ENCODE measurements around the gene PGA3.
A peak's percentile ranks its signal among the peaks of the same experiment; 100 is the strongest.
"Not testable (repeated sequence)": the region's sequence is repeated elsewhere in the genome, so short reads cannot be mapped to it uniquely, and the experiment has no call there.

PGA3 gene

GRCh38 chr11:61171907-61172306 is 31.4 kb upstream of the PGA3 start:
- no peak for DNase-seq (ENCODE audit: low read depth in 2 of 2)

- DNase-seq (ENCODE audit: low read depth in 2 of 2), result no peak
Observed at GRCh38 chr11:61172356-61172755, 31.0 kb upstream of the PGA3 start.

DNA sequence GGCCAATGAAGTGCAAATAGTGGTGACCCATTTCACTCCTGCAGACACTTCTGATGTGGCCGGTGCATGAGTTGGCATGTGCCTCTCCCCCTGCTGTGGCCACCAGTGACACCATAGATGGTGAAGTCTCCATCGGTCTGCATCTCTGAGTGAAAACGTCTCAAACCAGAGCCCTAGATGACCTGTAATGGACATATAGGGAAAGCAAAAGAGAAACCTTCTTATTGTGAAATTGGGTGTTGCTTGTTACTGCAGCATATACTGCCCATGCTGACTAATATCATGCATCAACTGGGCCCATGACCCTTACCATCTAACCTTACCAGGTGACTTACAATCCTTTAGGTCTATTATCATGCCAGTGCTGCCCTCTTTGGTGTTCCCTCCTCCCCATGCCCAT is 30.4 kb upstream of the PGA3 start:
- DNase-seq (ENCODE audit: low read depth in 2 of 2), result no peak

- no peak for DNase-seq (ENCODE audit: low read depth in 2 of 2)
Observed at GRCh38 chr11:61173456-61173855, 29.9 kb upstream of the PGA3 start.

GRCh38 chr11:61174273-61174672 is 29.0 kb upstream of the PGA3 start:
- no peak for DNase-seq (ENCODE audit: low read depth in 2 of 2)

DNA sequence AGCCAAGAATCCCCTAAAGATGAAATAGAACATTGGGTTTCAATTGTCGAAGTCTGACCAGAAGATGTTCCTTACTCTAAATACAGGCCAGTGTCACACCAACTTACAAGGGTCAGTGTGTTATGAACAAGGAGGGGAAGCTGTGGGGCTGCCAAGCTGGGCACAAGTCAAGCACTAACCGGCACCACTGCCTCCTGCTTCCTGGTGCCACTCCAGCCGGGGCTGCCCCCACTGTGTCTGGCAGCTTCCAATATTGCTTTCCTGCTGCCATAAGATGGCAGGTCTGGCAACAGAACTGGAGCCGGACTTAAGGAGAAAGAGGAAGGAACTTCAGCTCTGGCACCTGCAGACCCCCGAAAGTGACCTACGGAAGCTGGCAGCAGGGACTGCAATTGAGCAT is 28.4 kb upstream of the PGA3 start:
- no peak for DNase-seq (ENCODE audit: low read depth in 2 of 2)

- DNase-seq (ENCODE audit: low read depth in 2 of 2), result no peak
Observed at GRCh38 chr11:61176446-61176845, 26.9 kb upstream of the PGA3 start.

GRCh38 chr11:61180205-61180604 is 23.1 kb upstream of the PGA3 start:
- DNase-seq (ENCODE audit: low read depth in 2 of 2), result not testable (repeated sequence)

GRCh38 chr11:61181489-61181888 is 21.8 kb upstream of the PGA3 start:
- no peak for DNase-seq (ENCODE audit: low read depth in 2 of 2)

DNA sequence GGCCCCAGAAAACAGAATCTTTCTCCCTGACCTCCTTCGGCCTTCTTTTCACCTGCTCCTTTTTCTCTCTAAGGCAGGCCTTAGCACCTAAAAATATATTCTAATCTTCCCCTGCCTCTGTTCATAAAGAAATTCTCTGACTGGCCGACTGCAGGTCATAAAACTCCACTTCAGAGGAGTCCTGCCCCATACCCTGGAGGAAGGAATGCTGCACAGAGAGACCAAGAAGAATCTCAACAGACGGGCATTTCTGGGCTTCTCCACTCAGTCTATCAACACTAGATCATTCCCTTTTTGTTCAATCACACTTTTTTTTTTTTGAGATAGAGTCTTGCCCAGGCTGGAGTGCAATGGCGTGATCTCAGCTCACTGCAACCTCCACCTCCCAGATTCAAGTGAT is 19.7 kb upstream of the PGA3 start:
- DNase-seq (ENCODE audit: low read depth in 2 of 2), result no peak

DNA sequence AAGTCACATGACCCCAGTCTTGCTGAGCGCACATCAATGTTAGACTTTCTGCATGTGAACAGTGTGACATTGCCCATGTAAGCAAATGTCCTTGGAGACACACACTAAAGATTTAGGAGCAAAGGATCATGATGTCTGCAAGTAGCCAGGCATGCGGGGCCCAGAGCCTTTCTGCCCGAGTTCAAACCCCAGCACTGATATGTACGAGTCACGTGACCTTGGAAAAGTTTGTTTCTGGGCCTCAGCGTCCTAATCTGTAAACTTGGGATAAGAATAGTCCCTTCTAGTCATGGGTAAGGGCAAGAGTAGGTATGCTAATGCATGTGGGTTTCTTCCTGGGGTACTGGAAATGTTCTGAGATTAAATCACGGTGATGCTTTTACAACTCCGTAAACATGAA is 16.8 kb upstream of the PGA3 start:
- no peak for DNase-seq (ENCODE audit: low read depth in 2 of 2)

GRCh38 chr11:61187505-61188130 is 15.7 kb upstream of the PGA3 start:
- peak; percentile 54 to 71 for DNase-seq (ENCODE audit: low read depth in 2 of 2)

DNA sequence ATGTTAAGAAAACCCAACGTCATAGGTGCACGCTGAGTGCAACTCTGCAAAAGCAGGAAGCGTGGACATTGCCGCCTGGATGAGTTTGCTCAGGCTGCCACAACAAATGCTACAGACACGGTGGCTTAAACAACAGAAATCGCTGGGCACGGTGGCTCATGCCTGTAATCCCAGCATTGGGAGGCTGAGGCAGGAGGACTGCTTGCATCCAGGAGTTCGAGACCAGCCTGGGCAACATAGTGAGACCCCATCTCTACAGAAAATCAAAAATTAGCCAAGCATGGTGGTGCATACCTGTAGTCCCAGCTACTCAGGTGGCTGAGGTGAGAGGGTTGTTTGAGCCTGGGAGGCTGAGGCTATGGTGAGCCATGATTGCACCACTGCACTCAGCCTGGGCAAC is 13.4 kb upstream of the PGA3 start:
- DNase-seq (ENCODE audit: low read depth in 2 of 2), result no peak

DNA sequence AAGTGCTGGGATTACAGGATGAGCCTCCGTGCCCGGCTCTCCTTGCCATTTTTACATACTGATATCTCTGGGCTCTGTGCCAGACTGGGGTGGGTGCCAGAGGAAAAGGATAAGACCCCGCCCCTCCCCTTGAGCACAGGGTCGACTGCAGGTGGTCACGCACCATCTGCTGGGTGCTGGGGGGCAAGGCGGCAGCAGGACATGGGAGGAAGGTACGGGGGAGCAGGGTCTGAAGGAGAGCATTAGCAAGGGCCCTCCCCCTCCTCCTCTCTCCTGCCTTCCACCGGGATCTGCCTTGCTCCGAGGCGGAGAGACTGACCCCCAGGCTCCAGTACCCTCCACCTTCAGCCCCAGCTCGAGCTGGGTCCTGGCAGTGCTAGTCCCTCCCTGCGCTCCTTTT is 9.7 kb upstream of the PGA3 start:
- no peak for DNase-seq (ENCODE audit: low read depth in 2 of 2)

DNA sequence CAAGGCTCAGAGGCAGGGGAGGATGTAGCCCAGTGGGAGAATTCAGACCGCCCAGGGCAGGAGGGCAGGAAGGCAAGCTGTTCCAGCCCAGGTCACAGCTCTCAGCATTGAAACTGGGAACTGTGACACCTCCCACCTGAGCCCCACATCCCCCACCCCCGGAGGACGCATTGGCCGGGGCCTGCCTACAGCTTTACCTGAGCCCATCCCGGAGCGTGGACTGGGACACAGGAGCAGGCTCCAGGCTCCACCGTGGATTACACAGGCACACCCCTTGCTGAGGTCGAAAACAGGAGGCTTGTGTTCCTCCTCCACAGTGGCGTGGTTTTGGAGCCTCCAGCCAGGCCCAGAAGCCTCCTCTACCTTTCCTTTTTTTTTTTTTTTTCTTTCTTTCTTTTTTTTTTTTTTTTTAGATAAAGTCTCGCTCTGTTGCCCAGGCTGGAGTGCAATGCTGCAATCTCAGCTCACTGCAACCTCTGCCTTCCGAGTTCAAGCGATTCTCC is 9.1 kb upstream of the PGA3 start:
- no peak for DNase-seq (ENCODE audit: low read depth in 2 of 2)

GRCh38 chr11:61194981-61195695 is 8.2 kb upstream of the PGA3 start:
- no peak for DNase-seq (ENCODE audit: low read depth in 2 of 2)

DNA sequence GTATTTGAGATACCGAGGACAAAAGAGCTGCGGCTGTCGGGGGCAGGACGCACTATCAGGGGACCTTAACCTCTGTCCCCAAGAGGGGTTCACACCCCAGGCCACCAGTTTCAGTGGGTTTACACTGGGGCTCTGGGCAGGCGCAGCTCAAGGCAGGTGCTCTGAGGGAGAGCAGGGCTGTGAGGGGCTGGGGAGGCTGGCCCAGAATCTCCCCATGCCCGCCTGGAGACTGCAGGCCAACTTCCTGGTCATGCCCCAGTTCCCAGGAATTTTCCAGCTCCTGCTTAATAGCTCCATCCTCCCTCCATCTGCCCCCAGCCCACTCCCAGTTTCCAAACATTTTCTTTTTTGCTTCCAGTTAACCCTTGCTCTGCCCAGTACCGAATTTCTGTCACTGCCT is 7.6 kb upstream of the PGA3 start:
- no peak for DNase-seq (ENCODE audit: low read depth in 2 of 2)

GRCh38 chr11:61198361-61198760 is 5.0 kb upstream of the PGA3 start:
- DNase-seq (ENCODE audit: low read depth in 2 of 2), result no peak

DNA sequence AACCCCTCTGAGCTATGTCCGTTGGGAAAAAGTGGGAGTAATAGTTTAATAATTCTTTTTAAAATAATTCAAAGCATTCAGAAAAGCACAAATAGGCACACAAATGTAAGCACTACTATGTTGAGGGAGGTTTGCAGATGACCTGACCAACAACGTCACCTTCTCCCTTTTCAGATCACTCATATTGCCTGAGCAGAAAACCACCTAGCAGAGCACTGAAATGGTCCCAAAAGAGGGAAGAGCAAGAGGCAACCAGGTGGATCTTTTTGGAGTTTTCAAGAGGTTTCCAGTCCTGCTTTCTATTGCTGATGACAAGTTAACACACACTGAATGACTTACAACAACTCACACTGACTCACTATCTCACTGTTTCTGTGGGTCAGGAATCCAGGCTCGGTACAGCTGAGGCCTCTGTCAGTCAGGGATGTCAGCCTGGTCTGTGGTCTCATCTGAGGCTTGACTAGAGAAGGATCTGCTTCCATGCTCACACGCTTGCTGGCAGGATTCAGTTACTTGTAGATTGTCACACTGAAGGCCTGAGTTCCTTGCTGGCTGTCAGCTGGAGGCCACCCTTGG is 4.3 kb upstream of the PGA3 start:
- DNase-seq (ENCODE audit: low read depth in 2 of 2), result no peak

GRCh38 chr11:61201476-61201875 is 1.8 kb upstream of the PGA3 start:
- DNase-seq (ENCODE audit: low read depth in 2 of 2), result no peak

- DNase-seq (ENCODE audit: low read depth in 2 of 2), result not testable (repeated sequence)
Observed at GRCh38 chr11:61203873-61204272, 558 bp downstream of the PGA3 start.

DNA sequence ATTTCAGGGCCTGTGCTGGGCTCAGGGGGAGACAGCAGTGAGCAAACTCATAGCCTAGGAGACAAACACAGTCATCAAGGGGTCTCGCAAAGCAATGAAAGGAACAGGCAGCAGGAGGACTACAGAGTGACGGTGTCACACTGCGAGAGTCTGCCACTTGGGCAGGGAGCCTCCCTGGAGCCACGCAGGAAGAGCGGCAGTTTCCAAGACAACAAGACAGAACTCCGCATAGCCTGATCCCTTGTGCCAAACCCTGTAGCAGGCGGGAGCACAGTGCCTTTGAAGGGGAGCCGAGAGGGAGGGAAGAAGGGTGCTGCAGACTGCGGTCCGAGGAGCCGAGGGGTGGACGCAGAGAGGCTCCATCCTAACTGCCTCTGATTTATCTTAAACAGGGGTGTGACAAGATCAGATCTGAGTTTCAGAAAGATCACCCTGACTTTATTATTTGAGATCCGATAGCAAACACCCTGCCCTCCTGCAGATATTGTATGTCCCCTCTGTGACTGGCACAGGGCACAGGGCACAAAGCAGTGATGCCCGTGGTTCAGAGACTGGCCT is 1.3 kb downstream of the PGA3 start:
- DNase-seq (ENCODE audit: low read depth in 2 of 2), result not testable (repeated sequence)
